HG03066 (cell line): ENCODE measurements around the gene RGS16.

Source experiments
- ATAC-seq: cut with Tn5 transposase; IDR thresholded peaks from one replicate; pipeline ENCODE4 v1.9.1; 2021; ENCODE audit warnings: low read depth; ENCODE audit not compliant: unreplicated experiment

The RGS16 gene

DNA sequence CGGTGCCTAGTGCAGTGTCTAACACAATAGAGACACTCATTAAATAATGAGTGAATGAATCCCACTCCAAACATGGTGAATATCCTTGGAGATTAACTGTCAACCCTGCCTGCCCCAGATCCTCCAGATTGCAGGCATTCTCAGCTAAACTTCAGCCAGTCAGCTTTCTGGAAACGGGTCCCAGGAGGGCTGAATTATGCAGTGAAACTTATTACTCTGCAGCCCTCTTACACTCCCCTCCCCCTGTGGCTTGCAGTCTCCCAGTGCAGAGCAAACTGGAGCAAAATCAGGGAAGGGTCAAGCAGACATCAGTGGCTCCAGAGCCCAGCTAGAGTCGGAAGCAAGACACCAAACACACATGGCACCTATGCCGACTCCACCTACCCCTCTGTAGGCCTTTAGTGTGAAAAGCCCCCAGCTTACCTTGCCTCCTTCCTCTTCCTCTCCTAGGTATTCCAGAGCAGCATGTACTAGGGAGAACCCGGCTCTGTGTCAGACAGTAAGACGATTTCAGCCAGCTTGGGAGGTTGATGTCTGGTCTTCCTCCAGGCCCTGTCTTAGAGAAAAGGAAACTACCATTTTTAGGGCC lies 6.5 kb upstream of the RGS16 start:
- no peak for ATAC-seq

DNA sequence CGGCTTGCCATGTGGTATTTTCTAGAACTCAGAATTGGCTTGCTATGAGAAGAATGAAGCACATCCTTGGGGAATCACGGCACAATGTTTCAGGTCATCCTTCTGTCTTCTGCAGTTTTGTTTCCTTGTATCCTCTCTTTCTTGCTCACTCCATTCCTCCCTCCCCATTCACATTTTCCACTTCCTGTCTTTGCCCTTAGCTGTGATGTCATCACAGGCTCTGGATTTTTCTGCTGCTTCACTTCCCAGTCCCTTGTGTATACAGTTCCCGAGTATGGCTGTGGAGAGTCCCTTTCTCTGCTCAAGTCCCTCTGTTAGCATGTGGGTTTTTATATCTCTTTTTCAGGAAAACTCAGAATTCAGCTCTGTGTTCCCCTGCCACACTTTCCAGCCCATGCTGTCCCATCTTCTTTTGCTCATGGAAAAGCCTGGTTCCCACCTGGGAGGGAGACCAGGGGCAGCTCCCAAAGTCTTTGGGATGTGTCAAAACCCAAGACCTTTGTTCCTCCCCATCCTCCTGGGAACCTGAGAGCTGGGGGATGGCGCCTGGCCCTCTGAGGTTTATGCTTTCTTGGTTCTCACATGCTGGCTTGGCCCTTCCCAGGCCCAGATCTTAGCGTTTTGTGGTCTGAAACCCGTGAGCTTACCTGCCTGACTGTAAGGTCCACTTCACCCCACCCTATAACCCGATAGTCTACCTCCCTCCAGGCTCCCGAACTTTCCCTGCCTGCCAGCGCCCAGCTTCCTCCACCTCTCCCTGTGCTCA lies 4.8 kb upstream of the RGS16 start:
- ATAC-seq, result peak; percentile 30

DNA sequence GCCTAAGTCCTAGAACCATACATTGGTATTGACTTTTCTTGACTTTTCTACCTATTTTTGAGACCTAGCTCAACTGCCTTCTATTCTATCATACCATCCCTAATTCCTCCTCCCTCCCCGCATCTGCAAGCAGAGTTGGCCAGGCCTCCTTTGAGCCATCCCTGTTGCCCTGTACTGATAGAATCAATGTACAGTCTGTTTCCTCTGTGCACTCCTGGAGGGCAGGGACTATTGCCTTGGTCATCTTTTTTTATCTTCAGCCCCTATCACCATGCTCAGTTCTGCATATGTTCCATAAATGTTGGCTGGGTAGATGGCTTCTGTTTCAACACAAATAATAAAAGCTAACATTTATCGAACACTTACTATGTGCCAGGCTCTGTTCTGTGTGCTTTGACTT lies 4.0 kb upstream of the RGS16 start:
- no peak for ATAC-seq

DNA sequence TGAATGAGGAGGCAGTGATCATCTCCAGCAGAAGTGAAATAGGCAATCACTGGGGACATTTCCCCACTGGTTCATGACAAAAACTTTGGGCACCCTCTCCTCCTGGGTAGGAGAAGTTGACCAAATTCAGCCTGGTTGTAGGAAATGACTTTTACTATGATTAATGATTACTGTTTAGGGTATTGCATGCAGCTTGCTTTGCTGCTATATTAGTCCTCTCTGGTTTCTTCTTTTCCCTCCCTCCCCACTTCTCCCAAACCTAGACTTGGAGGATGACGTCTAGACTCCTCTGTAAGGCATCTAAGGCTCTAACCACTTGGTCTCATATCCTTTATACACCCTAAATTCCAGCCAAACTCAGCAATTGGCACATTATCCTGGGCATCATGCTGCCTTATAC lies 3.4 kb upstream of the RGS16 start:
- ATAC-seq, result no peak

DNA sequence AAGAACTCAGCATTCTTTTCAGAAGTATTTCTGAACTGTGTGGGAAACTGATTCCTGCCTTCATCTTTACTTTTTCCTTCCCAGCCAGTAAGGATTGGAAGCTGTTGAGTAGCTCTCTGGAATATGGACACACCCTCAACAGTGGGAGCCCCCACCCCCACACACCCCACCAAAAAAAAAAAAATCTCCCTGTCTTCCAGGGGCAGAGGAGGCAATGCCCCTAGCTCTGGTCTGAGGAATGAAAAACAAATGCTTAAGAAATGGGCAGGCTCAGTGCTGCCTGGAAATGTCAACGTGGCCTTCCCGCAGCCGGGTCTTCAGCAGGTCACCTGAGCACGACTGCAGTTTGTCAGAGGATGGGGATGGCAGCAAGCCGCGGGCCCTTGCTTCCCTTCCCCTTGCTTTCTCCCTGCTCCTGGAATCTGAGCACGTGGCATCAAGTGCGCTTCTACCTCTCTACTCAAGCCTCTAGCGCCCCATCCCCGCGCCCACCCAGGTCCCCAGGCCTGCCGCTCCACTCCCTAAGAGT lies 479 bp downstream of the RGS16 start:
- peak; percentile 14 for ATAC-seq

DNA sequence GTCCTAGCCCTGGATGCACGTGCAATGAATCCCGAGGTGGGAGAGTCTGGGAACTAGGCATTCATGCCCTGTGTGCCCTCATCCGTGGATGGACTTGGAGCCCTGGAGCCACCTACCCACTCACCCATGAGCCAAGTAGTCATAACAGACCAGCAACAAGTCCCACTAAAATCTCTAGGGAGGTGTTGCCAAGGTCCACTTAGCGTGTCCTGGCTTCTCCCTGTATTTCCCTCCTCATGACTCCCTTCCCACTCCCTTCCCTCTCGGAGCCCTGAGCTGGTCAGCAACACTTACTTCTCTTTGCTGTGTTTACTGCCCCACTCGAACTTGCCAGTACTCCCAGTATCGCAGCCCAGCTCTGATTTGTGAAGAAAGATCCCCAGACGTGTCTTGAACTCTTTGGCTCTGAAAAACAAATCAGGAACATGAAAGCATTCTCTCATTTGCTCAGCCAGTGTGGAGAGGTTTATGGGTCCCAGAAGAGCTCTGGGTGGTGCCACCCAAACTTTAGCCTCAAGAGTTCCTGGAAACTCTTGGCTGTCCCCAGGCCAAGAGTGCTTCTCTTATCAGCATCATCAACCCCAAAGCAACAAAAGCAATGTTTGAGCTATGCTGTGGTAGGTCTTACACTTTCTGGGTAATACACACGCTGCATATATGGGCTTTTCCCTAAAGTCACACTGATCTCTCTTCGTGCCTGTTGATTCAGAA lies 1.1 kb downstream of the RGS16 start:
- no peak for ATAC-seq

DNA sequence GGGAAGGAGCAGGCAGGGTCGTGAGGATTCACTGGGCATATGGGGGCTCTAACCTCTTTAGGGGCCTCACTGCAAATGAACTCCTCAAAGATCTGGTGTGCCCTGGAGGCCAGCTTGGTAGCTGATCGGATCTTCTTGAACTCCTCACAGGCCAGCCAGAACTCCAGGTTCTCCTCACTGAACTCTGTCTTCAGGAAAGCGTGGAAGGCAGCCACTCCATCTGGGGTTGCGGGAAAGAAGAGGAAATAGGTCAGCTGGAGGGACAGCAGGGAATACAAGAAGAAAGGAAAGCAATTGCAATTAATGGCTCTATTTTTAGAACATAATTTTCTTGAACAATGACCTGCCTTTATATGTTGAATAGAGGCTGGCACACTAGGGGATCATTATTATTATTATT lies 2.3 kb downstream of the RGS16 start:
- no peak for ATAC-seq

DNA sequence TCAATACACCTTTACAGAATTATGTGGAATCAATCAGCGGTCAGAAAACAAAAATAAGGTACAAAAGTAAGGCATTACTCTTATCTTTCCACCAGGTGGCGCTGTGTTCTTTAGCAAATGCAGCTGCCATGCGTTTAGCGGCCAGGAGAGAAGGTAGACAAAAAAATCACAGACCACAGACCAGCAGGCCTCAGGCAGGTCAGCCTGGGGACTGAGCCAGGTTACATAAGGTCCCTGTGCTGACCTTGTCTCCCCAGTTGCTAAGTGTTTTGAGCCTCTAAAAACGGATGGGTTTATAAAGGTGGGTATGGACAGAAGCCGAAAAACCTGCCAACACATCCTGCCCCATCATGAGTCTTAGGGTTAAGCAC lies 2.8 kb downstream of the RGS16 start:
- ATAC-seq, result no peak

DNA sequence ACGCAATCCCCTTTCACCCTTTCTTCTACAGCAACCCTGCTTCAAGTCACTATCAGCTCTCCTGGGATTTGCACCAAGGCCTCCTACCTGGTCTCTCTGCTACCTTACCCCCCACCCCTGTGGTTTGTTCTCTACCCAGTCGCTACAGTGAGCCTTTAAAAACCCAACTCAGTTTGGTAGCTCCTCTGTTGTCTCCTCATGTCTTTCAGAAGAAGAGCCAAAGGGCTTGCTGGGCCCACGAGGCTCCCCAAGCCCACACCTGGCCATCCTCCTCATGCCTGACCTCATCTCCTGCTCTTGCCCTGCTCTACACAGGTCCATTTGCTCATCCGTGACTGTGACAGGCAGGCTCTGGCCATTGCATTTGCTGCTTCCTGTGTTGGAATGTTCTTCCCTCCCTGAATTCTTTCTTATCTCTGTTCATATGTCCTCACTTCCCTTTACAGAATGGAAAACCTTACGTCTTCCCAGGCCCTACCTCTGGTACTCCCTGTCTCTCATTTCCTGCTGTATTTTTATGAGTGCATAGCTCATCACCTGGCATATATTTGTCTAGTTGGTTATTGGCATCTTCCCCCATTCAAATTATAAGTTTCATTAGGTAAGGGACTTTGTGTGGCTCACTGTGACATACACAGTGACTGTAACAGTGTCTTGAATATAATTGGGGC lies 3.3 kb downstream of the RGS16 start:
- ATAC-seq, result no peak

DNA sequence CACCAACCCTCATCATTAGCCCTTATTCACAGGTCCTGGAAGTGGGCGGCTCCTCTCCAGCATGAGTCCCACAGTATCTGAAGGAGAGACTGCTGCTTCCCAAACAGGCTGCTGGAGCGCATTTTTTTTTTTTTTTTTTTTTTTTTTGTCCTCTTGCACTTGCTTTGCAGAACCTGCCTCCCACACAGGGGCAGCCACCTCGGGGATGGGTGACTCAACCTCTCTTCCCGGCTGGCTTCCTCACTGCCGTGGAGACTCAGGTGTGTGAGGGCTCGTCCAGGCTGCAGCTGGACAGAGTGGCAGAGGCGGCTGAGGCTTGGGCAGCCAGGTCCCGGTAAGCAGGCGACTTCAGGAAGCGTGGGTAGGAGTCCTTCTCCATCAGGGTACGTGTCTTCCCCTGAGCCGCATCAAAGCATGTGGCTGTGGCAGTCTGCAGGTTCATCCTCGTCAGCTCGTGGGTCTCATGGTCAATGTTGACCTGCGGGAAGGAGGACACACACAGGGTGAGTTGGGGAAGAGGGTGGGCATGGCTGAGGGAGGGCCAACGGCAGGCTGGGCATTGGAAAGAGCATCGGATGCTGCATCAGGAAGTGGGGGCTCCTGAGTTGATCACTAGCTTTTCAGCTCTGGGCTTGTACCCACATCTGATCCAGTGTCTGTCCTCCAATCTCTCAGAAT lies 4.0 kb downstream of the RGS16 start:
- no peak for ATAC-seq

DNA sequence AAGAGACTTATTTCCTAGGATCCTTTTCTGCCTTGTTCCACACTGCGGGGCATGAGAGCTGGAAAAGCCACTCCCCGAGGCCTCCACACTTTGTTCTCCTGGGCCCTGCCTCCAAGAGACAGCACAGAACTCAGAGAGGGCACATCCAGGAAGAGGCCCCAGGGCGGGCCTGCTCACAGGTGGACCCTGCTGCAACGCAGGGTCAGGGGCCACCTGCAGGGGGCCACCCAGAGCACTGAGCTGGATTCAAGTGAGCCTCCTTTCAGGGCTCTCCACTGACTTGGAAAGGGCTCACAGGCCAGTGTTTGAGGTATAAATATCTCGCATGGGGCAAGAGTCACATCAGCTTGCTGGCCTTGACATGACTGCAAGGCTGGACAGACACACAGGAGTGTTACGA lies 4.8 kb downstream of the RGS16 start:
- no peak for ATAC-seq

DNA sequence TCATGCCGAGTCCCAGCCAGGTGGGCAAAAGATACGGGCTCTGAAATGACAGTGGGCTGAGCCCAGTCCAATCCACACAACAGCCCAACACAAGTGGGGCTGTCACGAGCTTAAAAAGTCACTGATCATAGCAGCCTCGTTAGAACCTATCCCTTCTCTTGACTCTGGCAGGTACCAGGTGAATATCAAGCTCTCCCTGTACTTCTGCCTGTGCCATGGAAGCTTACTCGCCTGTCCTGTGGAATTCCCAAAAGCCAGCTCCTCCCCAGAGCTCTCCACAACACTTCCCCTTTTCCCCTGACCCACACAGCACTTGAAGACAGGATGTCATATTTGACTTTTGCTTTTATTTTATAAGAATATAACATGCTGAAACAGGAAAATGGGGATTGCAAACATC lies 5.9 kb downstream of the RGS16 start:
- ATAC-seq, result no peak

DNA sequence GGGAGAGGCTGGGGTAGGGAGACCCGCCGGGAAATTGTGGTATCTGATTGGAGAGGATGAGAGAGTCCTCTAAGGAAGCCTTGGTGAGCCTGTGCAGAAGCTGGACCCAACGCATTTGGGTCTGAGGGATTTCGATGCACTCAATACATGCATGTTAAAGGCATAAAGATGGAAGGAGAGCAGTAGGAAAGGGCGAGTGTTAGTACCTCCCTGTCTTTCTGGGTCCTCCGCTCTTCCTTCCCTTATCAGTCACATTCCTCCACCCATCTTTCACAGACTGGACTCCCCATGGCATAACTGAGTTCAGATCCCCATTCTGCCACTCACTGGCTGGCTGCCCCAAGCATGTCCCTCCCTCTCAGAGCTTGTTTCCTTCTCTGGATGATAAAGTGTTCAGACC lies 7.3 kb downstream of the RGS16 start:
- no peak for ATAC-seq

DNA sequence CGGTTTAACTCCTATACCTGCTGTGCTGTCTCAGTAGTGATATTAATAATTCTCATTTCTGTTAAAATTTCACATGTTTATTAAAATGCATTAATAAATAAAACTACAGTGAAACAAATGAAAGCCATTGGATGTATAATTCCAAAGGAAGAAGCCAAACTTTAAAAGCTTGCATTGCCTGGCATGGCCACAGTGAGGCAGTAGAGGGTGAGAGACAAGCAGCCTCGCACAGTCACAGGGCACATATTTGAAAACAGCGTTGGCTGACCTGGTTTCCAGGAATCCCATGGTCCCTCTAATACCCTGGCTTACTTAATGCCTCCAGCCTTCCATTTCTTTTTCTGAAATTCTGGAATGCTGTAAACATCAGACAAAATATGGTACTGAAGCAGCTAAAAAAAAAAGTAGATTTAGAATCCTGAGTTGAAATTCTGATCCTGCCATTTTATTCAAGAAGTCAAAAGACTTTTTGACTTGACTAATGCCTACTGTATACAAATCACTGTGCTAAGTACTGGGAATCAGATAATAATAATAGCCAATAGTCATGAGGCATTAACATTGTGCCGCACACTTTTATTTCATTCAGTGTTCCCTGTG lies 8.4 kb downstream of the RGS16 start:
- no peak for ATAC-seq

DNA sequence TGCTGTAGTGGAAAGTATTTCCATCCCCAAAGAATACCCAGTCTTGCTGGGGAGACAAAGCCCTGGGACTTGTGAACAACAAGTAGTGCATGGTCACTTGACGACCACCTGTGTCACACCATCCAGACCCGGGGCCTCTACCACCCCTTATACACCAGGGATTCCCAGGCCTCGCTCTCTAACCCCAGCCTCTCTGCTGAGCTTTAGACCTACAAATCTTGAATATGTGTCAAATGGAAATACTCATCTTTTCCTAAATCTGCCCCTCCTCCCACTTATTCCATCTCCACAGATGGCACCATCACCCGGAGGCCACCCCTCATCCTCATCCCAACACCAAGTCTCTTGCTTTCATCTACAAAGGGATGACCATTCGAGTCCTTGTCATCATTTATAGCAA lies 14.3 kb downstream of the RGS16 start:
- no peak for ATAC-seq

DNA sequence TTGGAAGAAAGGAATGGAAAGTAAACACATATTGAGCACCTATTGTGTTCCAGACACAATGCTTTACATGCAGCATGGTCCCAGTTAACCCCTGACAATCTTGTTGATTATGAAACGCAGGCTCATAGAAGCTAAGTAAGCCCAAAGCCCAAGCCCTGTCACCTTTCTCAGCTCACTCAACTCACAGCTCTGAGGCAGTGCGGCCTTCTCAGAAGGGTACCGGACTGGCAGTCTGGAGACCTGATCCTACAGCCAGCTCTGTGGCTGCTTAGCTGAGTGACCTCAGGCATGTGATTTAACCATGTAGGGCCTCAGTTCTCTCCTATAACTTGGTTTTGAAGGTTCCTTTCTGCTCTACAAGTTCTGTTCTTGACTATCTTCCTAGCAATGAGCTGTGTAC lies 14.7 kb downstream of the RGS16 start:
- ATAC-seq, result no peak

DNA sequence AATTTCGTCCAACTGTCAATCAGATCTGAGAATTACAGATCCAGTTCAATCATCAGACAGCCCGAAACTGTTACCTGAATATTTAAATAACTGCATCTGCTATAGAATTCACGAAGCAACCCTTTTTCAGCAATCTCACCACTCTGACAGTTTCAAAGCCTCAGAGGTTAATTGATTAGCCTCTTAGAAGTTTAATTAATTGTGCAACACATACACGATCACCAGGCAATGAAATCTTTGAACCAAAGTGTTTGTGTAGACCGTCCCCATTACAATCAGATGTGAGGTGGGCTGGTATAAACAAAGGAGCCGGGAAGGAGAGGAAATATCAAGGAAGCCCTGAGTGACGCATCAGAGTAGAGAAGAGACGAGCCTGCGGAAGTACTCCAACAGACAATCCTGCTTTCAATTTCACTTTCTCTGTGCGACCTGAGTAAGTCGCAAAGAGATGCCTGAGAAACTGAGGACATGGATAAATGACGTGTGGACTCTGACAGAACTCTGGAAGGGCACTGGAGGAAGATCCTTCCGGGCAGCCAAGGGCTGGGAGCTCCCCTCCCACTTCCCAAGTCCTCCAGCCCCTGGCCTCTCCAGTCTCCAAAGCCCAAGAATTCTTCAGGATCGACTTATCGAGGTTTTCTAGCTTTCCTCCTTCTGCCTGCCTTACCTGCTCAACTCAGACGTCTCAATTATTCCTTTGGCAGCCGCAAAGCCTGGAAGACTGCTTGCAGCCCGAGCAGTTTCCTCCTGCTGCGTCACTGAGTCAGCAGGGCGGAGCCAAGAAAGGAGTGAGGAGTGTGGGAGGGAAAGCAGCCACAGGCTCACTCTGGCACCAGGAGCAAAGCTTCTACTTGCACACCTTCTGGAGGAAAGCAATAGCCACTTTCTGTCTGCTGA lies 15.4 kb downstream of the RGS16 start, which contains the start of gene RNASEL:
RNASEL (minus strand) TSS at position 757 of the 897 bp plus-strand sequence. CDS start 2,450 bp downstream, outside the sequence.
- peak; percentile 81 for ATAC-seq

DNA sequence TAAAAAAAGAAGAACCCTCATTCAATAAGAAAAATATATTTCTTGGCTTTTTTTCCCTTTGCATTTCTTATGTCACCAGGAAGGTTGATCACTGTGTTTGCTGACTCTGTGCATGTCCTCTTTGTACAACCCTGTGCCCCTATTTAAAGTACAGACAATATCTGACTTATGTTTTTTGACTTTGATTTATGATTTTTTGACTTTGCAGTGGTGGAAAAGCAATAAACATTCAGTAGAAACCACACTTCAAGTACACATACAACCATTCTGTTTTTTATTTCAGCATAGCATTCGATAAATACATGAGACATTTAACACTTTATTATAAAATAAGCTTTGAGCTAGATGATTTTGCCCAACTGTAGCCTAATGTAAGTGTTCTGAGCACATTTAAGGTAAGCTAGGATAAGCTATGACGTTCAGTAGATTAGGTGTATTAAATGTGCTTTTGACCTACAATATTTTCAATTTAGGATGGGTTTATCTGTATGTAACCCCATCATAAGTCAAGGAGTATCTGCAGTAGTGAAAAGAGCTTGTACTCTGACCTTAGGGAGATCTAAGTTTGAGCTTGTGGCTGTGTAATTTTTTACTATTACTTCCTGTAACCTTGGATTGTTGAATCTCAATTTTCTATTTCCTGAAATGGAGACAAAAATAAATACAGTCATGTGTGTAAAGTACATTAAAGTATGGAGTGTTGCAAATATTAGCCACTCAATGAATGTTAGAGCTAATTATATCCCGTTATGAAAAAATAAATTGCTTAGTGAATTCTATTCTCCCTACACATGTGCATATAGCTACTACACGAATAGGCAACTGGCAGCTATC lies 16.3 kb downstream of the RGS16 start:
- ATAC-seq, result no peak
